HepG2 (cell line): ENCODE data around the gene CDK3. TPM values are rescaled to one million over a fixed set of nuclear protein-coding genes. Genes with fewer than 3 reads are reported as not detected.

Experiments used
- KDM5A ChIP-seq: fragments of 200-600 bp; sonication (generic); IDR thresholded peaks from 2 replicates; pipeline ENCODE4 v1.7.0; 2018; ENCODE audit warnings: antibody characterized with exemption, mild to moderate bottlenecking, low read length, borderline replicate concordance
- MTERF4 ChIP-seq: sonication (generic); formaldehyde crosslinking; IDR thresholded peaks from 2 replicates; pipeline ENCODE4 v1.8.0; 2023; ENCODE audit warnings: mild to moderate bottlenecking, missing genetic modification reagents
- NFKB2 ChIP-seq: sonication (generic); formaldehyde crosslinking; IDR thresholded peaks from 2 replicates; pipeline ENCODE4 v1.4.0; 2020; ENCODE audit warnings: missing genetic modification reagents, borderline replicate concordance
- POGK ChIP-seq: sonication (generic); formaldehyde crosslinking; conservative IDR thresholded peaks from 2 replicates; pipeline ENCODE4 v1.8.0; 2022; ENCODE audit warnings: mild to moderate bottlenecking, moderate library complexity, missing genetic modification reagents
- PRMT3 ChIP-seq: sonication (generic); formaldehyde crosslinking; IDR thresholded peaks from 2 replicates; pipeline ENCODE4 v1.8.1; 2022; ENCODE audit warnings: low read depth, mild to moderate bottlenecking, moderate library complexity, missing genetic modification reagents, borderline replicate concordance
- THAP11 ChIP-seq: IDR thresholded peaks from 2 replicates; pipeline ENCODE4 v1.6.1; 2016; ENCODE audit warnings: missing biosample characterization, missing genetic modification reagents
- ZNF260 ChIP-seq: sonication (generic); formaldehyde crosslinking; IDR thresholded peaks from 2 replicates; pipeline ENCODE4 v1.4.0; 2020; ENCODE audit warnings: missing genetic modification reagents, low read depth, mild to moderate bottlenecking, borderline replicate concordance
- ZNF276 ChIP-seq: sonication (generic); formaldehyde crosslinking; IDR thresholded peaks from 2 replicates; pipeline ENCODE4 v1.4.0; 2020; ENCODE audit warnings: mild to moderate bottlenecking, low read depth, missing genetic modification reagents
- ZNF296 ChIP-seq: sonication (generic); formaldehyde crosslinking; conservative IDR thresholded peaks from 2 replicates; pipeline ENCODE4 v1.5.0; 2020; ENCODE audit warnings: mild to moderate bottlenecking, missing genetic modification reagents
- ZNF644 ChIP-seq: IDR thresholded peaks from 2 replicates; pipeline ENCODE4 v1.6.1; 2016; ENCODE audit warnings: low read depth
- polyA plus RNA-seq, 8 experiments: library from polyadenylated mRNA; depleted of rRNA in 3 of 8; stranded (reverse) in 7 of 8; unstranded in 1 of 8; fragments of >200 nt; fragmentation: Illumina TruSeq in 4 of 8; extraction: Trizol in 4 of 8; gene quantifications; 2 replicates each; pipeline versions ENCODE4 v1.2.1 to v1.2.3, GENCODE V29; 2011 to 2016; ENCODE audit warnings: low read depth in 4 of 8, missing spikeins in 1 of 8, mixed read lengths in 1 of 8; ENCODE audit not compliant: insufficient read depth in 1 of 8
- total RNA-seq, 5 experiments: library from RNA; depleted of rRNA; stranded (reverse); fragments of >200 nt; fragmentation: Illumina TruSeq; extraction: Trizol; gene quantifications; 2 replicates each; pipeline ENCODE4 v1.2.3, GENCODE V29; 2016; ENCODE audit warnings: low read depth in 1 of 5

CDK3 gene
- total and polyA plus RNA-seq, 2 of the 13 experiments (the other 11 are each of a cell fraction or from before 2014, with no cell fraction given): 5.8 to 11.4 TPM

GRCh38 chr17:76014100-76014924 is 13.7 kb downstream of the CDK3 start (continued):
- TF ChIP-seq ZNF276 (CRISPR knock-in tag) (0 out of 2 replicates have a peak, but pooled peaks have one; percentile 41), NFKB2 (CRISPR knock-in tag) (peak; percentile 14; the same call in 1 of the 2 replicates), KDM5A (no peak), ZNF644 (CRISPR knock-in tag) (no peak), PRMT3 (CRISPR knock-in tag) (no peak), POGK (CRISPR knock-in tag) (no peak), ZNF260 (no peak), ZNF296 (CRISPR knock-in tag) (no peak), THAP11 (peak; percentile 64), MTERF4 (CRISPR knock-in tag) (peak; percentile 84; the same call in 1 of the 2 replicates)
